DOHH2 (cell line): Measurements from ENCODE around the gene AKR1C3.

Experiments used
- EZH2phosphoT487 ChIP-seq: fragments of 200-600 bp; sonication (generic); IDR thresholded peaks from 2 replicates; pipeline ENCODE4 v1.6.1; 2017; ENCODE audit warnings: borderline replicate concordance, mild to moderate bottlenecking, antibody characterized with exemption, low read length, moderate library complexity, mixed read lengths
- TF ChIP-seq, protein P1 (sequence below): fragments of 200-600 bp; sonication (generic); IDR thresholded peaks from one replicate; pipeline ENCODE4 v1.5.1; 2014; ENCODE audit warnings: antibody characterized with exemption, mild to moderate bottlenecking, low read depth, low read length; ENCODE audit not compliant: poor library complexity, severe bottlenecking

DNA sequence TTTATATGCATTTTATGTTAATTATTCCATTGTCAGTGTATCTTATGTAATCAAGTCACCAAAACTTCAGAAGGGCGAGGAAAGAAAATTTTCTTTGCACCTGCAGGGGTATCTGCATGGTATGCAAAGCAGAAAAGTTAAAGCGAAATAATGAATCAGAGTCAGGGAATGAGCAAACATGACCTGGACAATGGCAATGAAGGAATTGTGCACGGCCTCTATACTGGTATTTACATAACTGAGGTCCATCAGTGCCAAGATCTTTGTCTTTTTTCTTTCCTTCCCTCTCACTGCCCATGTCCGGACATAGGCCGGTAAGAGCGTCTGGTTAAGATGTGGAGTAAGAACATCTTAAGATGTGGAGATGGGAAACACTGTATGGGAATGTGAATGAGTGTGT is 14.4 kb upstream of the AKR1C3 start:
- no peak for TF ChIP-seq EZH2phosphoT487
- TF ChIP-seq, protein P1, sequence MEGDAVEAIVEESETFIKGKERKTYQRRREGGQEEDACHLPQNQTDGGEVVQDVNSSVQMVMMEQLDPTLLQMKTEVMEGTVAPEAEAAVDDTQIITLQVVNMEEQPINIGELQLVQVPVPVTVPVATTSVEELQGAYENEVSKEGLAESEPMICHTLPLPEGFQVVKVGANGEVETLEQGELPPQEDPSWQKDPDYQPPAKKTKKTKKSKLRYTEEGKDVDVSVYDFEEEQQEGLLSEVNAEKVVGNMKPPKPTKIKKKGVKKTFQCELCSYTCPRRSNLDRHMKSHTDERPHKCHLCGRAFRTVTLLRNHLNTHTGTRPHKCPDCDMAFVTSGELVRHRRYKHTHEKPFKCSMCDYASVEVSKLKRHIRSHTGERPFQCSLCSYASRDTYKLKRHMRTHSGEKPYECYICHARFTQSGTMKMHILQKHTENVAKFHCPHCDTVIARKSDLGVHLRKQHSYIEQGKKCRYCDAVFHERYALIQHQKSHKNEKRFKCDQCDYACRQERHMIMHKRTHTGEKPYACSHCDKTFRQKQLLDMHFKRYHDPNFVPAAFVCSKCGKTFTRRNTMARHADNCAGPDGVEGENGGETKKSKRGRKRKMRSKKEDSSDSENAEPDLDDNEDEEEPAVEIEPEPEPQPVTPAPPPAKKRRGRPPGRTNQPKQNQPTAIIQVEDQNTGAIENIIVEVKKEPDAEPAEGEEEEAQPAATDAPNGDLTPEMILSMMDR, result no peak
